NT2/D1 (cell line): Measurements from ENCODE around the gene AMN1.

Source experiments
- SUZ12 ChIP-seq: IDR thresholded peaks from 2 replicates; pipeline ENCODE4 v1.6.1; 2011; ENCODE audit not compliant: insufficient read length, insufficient read depth; ENCODE audit errors: extremely low read depth
- YY1 ChIP-seq: IDR thresholded peaks from 2 replicates; pipeline ENCODE4 v1.6.1; 2011; ENCODE audit not compliant: insufficient read length, insufficient read depth
- ZNF274 ChIP-seq: IDR thresholded peaks from 2 replicates; pipeline ENCODE4 v1.6.1; 2011; ENCODE audit warnings: mild to moderate bottlenecking, low read depth, low read length

- no peak for TF ChIP-seq SUZ12
- TF ChIP-seq YY1 = no peak
- no peak for TF ChIP-seq ZNF274
These were observed 43.4 kb upstream of the AMN1 start for GRCh38 chr12:31772186-31772585.
